Mucosa of descending colon (tissue), 3 donors: Measurements from ENCODE around the gene CCDC136. TPM values are rescaled to one million over a fixed set of nuclear protein-coding genes. Genes with fewer than 3 reads are reported as not detected.

Experiments
- ATAC-seq: fragments of 200-7000 bp; cut with Tn5 transposase; one replicate; pipeline ENCODE4 v1.9.1; 2020; ENCODE audit warnings: mild to moderate bottlenecking, moderate library complexity
- DNase-seq, 3 donors: peaks; one replicate each; pipeline ENCODE4 v3.0.0-alpha.2; 2020
- H3K36me3 ChIP-seq: fragments of 200-600 bp; one replicate; pipeline ENCODE4 v1.8.0; 2021; ENCODE audit warnings: low read depth, mild to moderate bottlenecking
- H3K4me1 ChIP-seq: fragments of 200-600 bp; one replicate; pipeline ENCODE4 v1.8.0; 2021; ENCODE audit warnings: low read depth, mild to moderate bottlenecking
- H3K4me3 ChIP-seq: fragments of 200-600 bp; one replicate; pipeline ENCODE4 v1.8.0; 2021; ENCODE audit warnings: mild to moderate bottlenecking
- H3K9me3 ChIP-seq: fragments of 200-600 bp; one replicate; pipeline ENCODE4 v1.8.0; 2021; ENCODE audit warnings: mild to moderate bottlenecking
- intact Hi-C, 2 donors: fragments of 100-400 bp; cut with DNase I in 1 of 2; cut with micrococcal nuclease in 1 of 2; formaldehyde crosslinking; loops; one replicate each; pipeline versions ENCODE4 v1.11.0 to v1.11.1; 2022; cut with DNase I, micrococcal nuclease
- total RNA-seq, 3 donors: library from RNA; stranded (reverse); fragmentation: NEBNext Ultra II Directional in 2 of 3; extraction: Animal tissue kit (Norgen Biotek cat#: 25700) in 2 of 3; gene quantifications; one replicate each; pipeline versions ENCODE4 v1.2.1 to v1.2.4, GENCODE V29; 2021 to 2023
- TF ChIP-seq, protein P1 (sequence below): fragments of 200-600 bp; IDR thresholded peaks from one replicate; pipeline ENCODE4 v1.8.0; 2022; ENCODE audit warnings: antibody characterized with exemption, mild to moderate bottlenecking
- donor health status: DM: no; HTN: no; CAD: no; lungs with moderate emphysema.
- donor health status: DM: no; HTN: no; CAD: no.
- donor health status: DM: no; HTN: yes; CAD: no.

CCDC136 gene
- total RNA-seq, 3 donors from 2014 or later = 2.1 to 37.7 (median 4.1) TPM

DNA sequence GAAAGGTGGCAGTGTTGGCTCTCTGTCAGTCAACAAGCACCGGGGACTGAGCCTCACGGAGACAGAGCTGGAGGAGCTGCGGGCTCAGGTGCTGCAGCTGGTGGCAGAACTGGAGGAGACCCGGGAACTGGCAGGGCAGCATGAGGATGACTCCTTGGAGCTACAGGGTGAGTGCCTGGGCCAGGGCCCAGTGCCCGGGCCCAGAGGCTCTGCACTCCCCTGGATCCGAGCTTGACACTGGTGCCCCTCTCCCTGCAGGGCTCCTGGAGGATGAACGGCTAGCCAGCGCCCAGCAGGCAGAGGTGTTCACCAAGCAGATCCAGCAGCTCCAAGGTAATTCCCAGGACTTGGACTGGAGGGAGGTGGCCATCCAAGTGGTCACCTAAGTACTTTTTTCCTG lies 2.7 kb downstream of the CCDC136 start:
- Histone ChIP-seq H3K9me3 (no peaks in the 10 kb centered on the region), H3K4me3 (no peak overlapping the region), H3K4me1 (peaks cover 2% of the 10 kb centered on the region), H3K36me3 (no peaks in the 10 kb centered on the region)
- TF ChIP-seq, protein P1, sequence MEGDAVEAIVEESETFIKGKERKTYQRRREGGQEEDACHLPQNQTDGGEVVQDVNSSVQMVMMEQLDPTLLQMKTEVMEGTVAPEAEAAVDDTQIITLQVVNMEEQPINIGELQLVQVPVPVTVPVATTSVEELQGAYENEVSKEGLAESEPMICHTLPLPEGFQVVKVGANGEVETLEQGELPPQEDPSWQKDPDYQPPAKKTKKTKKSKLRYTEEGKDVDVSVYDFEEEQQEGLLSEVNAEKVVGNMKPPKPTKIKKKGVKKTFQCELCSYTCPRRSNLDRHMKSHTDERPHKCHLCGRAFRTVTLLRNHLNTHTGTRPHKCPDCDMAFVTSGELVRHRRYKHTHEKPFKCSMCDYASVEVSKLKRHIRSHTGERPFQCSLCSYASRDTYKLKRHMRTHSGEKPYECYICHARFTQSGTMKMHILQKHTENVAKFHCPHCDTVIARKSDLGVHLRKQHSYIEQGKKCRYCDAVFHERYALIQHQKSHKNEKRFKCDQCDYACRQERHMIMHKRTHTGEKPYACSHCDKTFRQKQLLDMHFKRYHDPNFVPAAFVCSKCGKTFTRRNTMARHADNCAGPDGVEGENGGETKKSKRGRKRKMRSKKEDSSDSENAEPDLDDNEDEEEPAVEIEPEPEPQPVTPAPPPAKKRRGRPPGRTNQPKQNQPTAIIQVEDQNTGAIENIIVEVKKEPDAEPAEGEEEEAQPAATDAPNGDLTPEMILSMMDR = no peak
- intact Hi-C loops = no loop called here
- ATAC-seq (no peak), DNase-seq (no peak)

DNA sequence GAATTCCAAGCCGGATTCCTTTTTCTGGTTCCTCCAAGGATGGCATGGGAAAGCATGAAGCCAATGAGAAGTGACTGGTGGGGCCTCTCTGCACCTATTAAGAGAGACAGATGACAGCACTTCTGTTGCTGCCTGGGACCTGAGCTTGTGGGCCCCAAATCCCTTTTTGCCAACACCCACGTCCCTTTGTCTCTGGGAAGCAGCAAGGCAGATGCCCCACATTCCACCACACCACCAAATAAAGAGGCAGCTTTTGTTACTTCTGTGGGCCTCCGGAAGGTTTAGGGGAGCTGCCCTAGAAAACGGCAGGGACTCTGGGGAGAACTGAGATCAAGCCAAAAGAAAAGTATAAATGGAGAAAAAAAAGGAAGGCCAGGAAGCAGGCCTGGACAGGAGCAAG lies 3.4 kb downstream of the CCDC136 start:
- ATAC-seq (no peak), DNase-seq (no peak)
- Histone ChIP-seq H3K36me3 (no peaks in the 10 kb centered on the region), H3K9me3 (no peaks in the 10 kb centered on the region), H3K4me1 (peaks cover 2% of the 10 kb centered on the region), H3K4me3 (no peak overlapping the region)
- TF ChIP-seq, protein P1 = no peak
- intact Hi-C loops = no loop called here

DNA sequence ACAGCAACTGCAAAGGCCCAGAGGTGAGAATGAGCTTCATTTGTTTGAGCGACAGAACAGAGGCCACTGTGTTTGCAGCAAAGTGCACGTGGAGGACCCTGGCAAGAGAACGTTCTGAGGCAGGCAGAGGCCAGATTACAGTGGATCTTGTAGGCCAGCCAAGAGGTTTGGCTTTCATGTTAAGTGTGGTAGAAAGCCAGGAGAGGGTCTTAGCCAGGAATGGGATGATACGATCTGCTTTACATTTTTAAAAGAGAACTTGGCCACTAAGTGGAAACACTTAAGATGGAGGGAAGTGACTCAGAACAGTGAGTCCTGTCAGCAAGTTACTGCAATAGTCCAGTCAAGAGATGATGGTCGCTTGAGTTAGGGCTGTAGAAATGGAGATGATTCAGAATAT lies 4.6 kb downstream of the CCDC136 start:
- DNase-seq (no peak), ATAC-seq (no peak)
- Histone ChIP-seq H3K9me3 (no peaks in the 10 kb centered on the region), H3K4me3 (no peak overlapping the region), H3K4me1 (no peaks in the 10 kb centered on the region), H3K36me3 (no peaks in the 10 kb centered on the region)
- intact Hi-C loops = no loop called here
- TF ChIP-seq, protein P1 = no peak

DNA sequence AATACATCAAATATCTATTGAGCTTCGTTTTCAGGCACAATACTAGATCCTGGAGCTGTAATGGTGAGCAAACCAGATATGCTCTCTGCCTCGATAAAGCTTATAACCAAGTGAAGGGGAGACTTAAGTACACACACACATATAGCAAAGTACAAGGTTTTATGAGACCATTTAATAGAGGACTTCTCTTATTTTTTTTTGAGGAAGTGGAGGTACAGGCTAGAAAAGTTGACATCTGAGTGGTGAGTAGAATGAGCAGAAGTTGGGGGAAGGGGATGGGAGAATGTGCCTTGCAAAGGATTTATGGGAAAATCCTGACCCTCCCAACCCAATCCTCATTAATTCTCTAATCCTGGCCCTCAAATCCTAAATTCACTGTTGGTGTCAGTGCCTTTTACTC lies 7.7 kb downstream of the CCDC136 start:
- no peak for ATAC-seq
- no peak for DNase-seq
- Histone ChIP-seq H3K4me1 (no peaks in the 10 kb centered on the region), H3K9me3 (no peaks in the 10 kb centered on the region), H3K4me3 (no peak overlapping the region), H3K36me3 (no peaks in the 10 kb centered on the region)
- TF ChIP-seq, protein P1 = no peak
- intact Hi-C loops = no loop called here

DNA sequence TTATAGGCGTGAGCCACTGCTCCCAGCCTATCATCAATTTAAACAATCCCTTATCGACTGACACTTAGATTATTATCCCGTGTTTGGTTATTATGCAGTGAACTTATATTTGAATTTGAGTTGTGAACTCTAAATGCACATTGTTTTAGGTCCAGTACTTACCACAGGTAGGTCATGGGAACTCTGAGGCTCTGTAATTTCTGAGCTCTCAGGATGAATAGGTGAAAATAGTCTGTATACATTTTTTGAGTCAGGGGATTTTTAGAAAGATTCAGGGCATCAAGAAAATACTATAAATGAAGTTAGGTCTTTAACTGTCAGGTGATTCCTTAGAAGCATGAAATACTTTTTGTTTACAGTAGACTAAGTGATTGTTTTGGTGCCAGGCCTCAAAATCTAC lies 8.8 kb downstream of the CCDC136 start:
- DNase-seq = no peak
- intact Hi-C loops = no loop called here
- no peaks in the 10 kb centered on the region for H3K36me3 ChIP-seq
- TF ChIP-seq, protein P1 = no peak
- ATAC-seq = no peak
- H3K9me3 ChIP-seq = no peaks in the 10 kb centered on the region
- H3K4me1 ChIP-seq = no peaks in the 10 kb centered on the region
- no peak overlapping the region for H3K4me3 ChIP-seq

DNA sequence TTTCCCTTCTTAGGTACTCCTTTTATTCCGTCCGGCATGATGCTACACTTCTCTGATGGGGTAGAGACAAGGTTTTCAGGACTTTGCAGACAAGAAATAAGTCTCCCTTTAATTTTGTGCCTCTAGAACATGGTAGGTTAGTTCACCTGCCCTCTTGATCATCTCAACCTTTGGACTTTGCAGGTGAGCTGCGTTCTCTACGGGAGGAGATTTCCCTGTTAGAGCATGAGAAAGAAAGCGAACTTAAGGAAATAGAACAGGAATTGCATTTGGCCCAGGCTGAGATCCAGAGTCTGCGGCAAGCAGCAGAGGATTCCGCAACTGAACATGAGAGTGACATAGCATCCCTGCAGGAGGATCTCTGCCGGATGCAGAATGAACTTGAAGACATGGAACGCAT lies 9.2 kb downstream of the CCDC136 start:
- Histone ChIP-seq H3K9me3 (no peaks in the 10 kb centered on the region), H3K4me3 (no peak overlapping the region), H3K36me3 (no peaks in the 10 kb centered on the region), H3K4me1 (no peaks in the 10 kb centered on the region)
- intact Hi-C loops = no loop called here
- DNase-seq (peak in 1 of 3 donors; percentile 41), ATAC-seq (peak; percentile 93)
- TF ChIP-seq, protein P1 = no peak
